ENCODE measurements around the gene CNOT3. TPM values are rescaled to one million over a fixed set of nuclear protein-coding genes. Genes with fewer than 3 reads are reported as not detected.

The CNOT3 gene
- total RNA-seq, 1 experiment from 2014 or later, result 87.4 TPM

DNA sequence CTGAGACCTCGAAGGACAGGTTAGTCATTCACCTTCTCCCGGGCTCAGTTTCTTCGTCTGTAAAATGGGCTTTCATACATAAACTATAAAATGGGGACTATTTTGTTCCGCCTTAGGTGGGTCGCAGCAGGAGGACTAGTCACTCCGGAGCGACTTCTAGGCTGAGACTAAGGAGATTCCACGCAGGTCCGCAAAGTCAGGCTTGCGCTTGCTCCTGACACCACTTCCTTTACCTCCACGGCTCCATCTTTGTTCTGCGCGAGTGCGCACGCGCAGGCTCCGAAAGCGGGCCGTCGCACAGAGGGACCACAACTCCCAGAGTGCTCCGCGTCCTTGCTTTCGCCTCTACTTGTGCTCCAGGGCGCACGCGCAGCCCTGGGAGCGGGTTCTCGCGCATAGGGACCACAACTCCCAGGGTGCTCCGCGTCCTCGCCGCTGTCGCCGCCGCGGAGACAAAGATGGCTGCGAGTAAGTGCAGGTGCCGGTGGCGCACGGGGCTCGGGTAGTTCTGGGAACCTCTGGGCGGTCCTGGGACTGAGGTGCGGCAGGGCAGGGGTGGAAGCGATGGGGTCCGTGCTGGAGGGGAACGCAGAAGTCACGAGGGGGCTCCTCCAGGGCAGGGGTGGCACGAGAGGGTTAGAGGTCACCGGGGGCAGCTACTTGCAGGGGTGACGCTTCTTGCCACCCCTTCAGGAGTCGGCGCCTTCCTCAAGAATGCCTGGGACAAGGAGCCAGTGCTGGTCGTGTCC is 35.0 kb upstream of the CNOT3 start, which contains the start of gene NDUFA3:
Gene NDUFA3 (plus strand): TSS at position 435 of the 749 bp plus-strand sequence. CDS start 24 bp downstream, at position 459.
- H3K27me3 Mint-ChIP-seq (ENCODE audit: unreplicated experiment), result no peaks in the 10 kb centered on the region
- peaks cover 7% of the 10 kb centered on the region for H3K4me1 Mint-ChIP-seq (ENCODE audit: low read depth, unreplicated experiment)
- H3K4me3 Mint-ChIP-seq (ENCODE audit: low read depth, unreplicated experiment), result peak within 1 kb of the TSS; percentile 99
- DNase-seq, result peak; percentile 98
- BruUV-seq (replicated peaks), result TSS peak; percentile 91
- intact Hi-C loops (cut with micrococcal nuclease; ENCODE audit: unreplicated experiment), result no loop called here
- CTCF ChIA-PET, result no interaction called here
- H3K9me3 Mint-ChIP-seq (ENCODE audit: low read depth, unreplicated experiment), result no peaks in the 10 kb centered on the region
- H3K36me3 Mint-ChIP-seq (ENCODE audit: insufficient read depth, unreplicated experiment), result peaks cover 39% of the 10 kb centered on the region
- H3K27ac Mint-ChIP-seq (ENCODE audit: unreplicated experiment), result peak within 1 kb of the TSS; percentile 83
- TF ChIP-seq, protein P1, sequence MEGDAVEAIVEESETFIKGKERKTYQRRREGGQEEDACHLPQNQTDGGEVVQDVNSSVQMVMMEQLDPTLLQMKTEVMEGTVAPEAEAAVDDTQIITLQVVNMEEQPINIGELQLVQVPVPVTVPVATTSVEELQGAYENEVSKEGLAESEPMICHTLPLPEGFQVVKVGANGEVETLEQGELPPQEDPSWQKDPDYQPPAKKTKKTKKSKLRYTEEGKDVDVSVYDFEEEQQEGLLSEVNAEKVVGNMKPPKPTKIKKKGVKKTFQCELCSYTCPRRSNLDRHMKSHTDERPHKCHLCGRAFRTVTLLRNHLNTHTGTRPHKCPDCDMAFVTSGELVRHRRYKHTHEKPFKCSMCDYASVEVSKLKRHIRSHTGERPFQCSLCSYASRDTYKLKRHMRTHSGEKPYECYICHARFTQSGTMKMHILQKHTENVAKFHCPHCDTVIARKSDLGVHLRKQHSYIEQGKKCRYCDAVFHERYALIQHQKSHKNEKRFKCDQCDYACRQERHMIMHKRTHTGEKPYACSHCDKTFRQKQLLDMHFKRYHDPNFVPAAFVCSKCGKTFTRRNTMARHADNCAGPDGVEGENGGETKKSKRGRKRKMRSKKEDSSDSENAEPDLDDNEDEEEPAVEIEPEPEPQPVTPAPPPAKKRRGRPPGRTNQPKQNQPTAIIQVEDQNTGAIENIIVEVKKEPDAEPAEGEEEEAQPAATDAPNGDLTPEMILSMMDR (IDR thresholded peaks at IDR 0.05; ENCODE audit: unreplicated experiment), result no peak

DNA sequence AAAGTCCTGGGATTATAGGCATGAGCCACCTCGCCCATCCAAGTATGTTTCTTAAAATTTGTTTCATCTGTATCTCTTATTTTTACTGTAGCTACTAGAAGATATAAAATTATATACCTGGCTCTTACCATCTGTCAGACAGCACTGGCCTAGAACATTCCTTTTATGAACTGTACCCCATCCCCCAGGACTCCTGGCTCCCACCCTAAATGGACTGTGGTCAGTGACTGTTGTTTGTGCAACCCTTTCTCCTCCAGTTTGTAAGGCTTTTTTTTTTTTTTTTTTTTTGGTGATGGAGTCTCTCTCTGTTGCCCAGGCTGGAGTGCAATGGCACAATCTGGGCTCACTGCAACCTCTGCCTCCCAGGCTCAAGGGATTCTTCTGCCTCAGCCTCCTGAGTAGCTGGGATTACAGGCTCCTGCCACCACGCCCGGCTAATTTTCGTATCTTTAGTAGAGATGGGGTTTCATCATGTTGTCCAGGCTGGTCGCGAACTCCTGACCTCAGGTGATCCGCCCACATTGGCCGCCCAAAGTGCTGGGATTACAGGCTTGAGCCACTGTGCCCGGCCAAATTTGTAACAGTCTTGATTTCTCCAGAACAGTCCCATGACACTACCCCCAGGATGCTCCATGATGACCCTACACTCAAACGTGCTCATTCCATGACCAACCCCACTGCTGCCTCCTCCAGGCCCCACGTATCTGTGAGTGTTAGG is 32.4 kb upstream of the CNOT3 start:
- no peak overlapping the region for H3K27ac Mint-ChIP-seq (ENCODE audit: unreplicated experiment)
- H3K4me1 Mint-ChIP-seq (ENCODE audit: low read depth, unreplicated experiment), result peaks cover 7% of the 10 kb centered on the region
- H3K4me3 Mint-ChIP-seq (ENCODE audit: low read depth, unreplicated experiment), result no peak overlapping the region
- TF ChIP-seq, protein P1 (IDR thresholded peaks at IDR 0.05; ENCODE audit: unreplicated experiment), result no peak
- DNase-seq, result no peak
- CTCF ChIA-PET, result no interaction called here
- no peaks in the 10 kb centered on the region for H3K9me3 Mint-ChIP-seq (ENCODE audit: low read depth, unreplicated experiment)
- BruUV-seq (replicated peaks), result no TSS peak
- intact Hi-C loops (cut with micrococcal nuclease; ENCODE audit: unreplicated experiment), result no loop called here
- peaks cover 53% of the 10 kb centered on the region for H3K36me3 Mint-ChIP-seq (ENCODE audit: insufficient read depth, unreplicated experiment)
- no peaks in the 10 kb centered on the region for H3K27me3 Mint-ChIP-seq (ENCODE audit: unreplicated experiment)

DNA sequence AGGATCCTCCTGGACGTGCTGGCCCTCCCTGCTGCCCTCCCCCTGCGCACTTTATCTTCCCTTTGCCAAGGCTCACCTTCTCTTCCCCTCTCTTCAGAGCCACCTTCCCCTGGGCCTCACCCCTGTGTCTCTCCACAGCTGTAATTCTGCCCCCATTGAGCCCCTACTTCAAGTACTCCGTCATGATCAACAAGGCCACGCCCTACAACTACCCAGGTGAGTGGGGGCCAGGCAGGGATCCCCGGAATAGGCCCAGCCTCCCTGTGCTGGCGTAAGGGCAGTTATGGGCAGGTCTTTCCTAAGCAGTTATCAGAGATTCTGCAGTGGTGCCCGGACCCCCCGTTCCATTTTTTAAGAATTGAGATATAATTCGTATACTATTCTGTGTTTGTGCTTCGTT is 31.8 kb upstream of the CNOT3 start:
- CTCF ChIA-PET, result no interaction called here
- Mint-ChIP-seq H3K36me3 (ENCODE audit: insufficient read depth, unreplicated experiment) (peaks cover 60% of the 10 kb centered on the region), H3K4me1 (ENCODE audit: low read depth, unreplicated experiment) (peaks cover 7% of the 10 kb centered on the region), H3K9me3 (ENCODE audit: low read depth, unreplicated experiment) (no peaks in the 10 kb centered on the region), H3K27me3 (ENCODE audit: unreplicated experiment) (no peaks in the 10 kb centered on the region), H3K4me3 (ENCODE audit: low read depth, unreplicated experiment) (no peak overlapping the region), H3K27ac (ENCODE audit: unreplicated experiment) (no peak overlapping the region)
- TF ChIP-seq, protein P1 (IDR thresholded peaks at IDR 0.05; ENCODE audit: unreplicated experiment), result no peak
- no peak for DNase-seq
- BruUV-seq (replicated peaks), result no TSS peak
- intact Hi-C loops (cut with micrococcal nuclease; ENCODE audit: unreplicated experiment), result no loop called here

DNA sequence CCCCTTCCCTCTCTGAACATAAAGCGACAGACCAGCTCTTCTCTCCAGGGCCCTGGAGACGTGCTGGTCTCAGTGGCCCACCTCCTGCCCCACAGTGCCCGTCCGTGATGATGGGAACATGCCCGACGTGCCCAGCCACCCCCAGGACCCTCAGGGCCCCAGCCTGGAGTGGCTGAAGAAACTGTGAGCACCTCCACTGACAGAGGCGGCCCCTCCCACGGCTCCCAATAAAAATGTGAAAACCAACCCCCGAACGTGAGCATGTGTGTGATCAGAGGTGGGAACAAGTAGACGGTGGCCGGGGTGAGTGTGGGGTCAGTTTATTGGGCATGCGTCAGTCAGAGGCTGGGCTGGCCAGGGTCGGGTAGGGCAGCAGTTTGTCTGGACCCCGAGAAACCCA is 30.8 kb upstream of the CNOT3 start:
- intact Hi-C loops (cut with micrococcal nuclease; ENCODE audit: unreplicated experiment), result no loop called here
- CTCF ChIA-PET, result no interaction called here
- TF ChIP-seq, protein P1 (IDR thresholded peaks at IDR 0.05; ENCODE audit: unreplicated experiment), result no peak
- H3K4me1 Mint-ChIP-seq (ENCODE audit: low read depth, unreplicated experiment), result peaks cover 7% of the 10 kb centered on the region
- no peaks in the 10 kb centered on the region for H3K27me3 Mint-ChIP-seq (ENCODE audit: unreplicated experiment)
- H3K36me3 Mint-ChIP-seq (ENCODE audit: insufficient read depth, unreplicated experiment), result peaks cover 66% of the 10 kb centered on the region
- no peaks in the 10 kb centered on the region for H3K9me3 Mint-ChIP-seq (ENCODE audit: low read depth, unreplicated experiment)
- H3K4me3 Mint-ChIP-seq (ENCODE audit: low read depth, unreplicated experiment), result no peak overlapping the region
- no peak for DNase-seq
- peak overlapping the region; percentile 2 for H3K27ac Mint-ChIP-seq (ENCODE audit: unreplicated experiment)
- no TSS peak for BruUV-seq (replicated peaks)

Data from Calu3 (cell line).